GM21360 (cell line): Measurements from ENCODE around the gene GABRG3.

Experiments used
- ATAC-seq: cut with Tn5 transposase; IDR thresholded peaks from one replicate; pipeline ENCODE4 v1.9.1; 2021; ENCODE audit warnings: mild to moderate bottlenecking, moderate library complexity; ENCODE audit not compliant: unreplicated experiment

Gene GABRG3

DNA sequence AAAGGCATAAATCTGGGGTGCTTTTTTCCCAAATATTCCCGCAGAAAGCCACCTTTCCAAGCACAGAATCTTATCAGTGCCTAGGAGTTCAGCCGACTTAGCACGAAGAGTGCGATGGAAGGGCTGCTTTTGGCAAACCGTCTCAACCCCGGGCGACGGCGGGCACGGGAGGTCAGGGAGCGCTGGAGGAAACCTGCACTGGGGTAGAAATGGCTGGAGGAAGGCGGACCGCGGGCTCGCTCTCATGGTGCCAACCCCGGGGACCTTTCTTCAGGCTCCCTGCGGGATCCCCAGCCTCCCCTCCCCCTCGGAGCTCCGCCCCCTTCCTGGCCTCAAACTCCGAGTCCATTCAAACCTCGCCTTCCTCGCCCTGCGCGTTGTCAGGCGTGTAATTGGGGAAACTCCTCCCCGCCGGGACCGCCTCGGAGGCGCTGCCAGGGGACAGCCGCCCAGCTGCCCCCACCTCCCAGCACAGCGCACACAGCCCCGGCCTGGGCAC is at the start of gene GABRG3:
Gene GABRG3 (plus strand): TSS at position 470 of the 499 bp plus-strand sequence.
- no peak for ATAC-seq

DNA sequence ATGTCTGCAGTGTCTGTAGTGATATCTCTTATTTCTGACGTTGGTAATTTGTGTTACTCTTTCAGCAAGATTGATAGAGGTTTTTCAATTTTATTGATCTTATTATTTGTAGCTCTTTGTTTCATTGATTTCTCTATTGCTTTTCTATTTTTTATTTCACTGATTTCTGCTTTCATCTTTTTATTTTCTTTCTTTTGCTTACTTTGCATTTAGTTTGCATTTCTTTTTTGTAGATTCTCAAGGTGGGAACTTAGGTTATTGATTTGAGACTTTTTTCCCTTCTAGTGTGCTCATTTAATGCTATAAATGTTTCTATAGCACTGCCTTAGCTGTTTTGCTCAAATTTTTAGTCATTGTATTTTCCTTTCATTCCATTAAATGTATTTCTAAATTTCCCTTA is 49.5 kb upstream of the GABRG3 start:
- ATAC-seq: no peak

DNA sequence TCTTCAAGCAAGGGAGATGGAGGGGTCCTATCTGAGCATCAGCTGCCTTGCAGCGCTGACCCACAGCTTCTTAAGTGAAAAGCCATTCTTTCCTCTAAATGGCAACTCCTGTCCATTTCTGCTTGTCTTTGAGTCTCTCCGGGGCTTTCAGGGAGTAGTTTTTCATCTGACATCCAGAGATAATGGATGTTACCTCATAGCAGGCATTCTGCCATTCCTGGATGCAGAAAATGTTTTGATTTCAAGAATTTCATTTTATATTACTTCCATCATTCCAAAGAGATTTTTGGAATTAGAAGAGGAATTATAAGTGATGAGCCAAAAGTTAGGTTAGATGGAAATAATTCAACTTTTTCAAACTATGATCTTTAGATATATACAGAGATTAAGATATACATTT is 44.9 kb upstream of the GABRG3 start:
- no peak for ATAC-seq

DNA sequence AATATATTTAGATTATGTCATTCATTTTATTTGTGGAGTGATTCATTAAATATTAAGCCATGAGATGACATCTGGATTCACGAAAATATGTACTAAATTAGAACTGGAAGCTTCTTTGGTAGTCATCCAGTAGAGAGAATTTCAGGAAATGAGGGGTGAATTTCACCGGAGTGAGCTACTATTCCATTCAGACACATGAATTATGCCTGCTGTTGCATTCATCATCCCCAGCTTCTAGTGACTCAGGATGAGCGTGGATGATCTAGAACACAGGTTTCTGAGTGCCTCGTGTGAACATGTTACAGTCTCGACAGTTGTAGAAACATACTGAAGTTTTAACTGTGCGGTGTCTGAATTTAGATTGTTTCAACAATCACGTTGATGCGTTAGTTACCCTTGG is 42.9 kb upstream of the GABRG3 start:
- ATAC-seq: no peak

GRCh38 chr15:26929588-26929987 is 41.4 kb upstream of the GABRG3 start:
- ATAC-seq: no peak

- ATAC-seq: no peak
Measured at GRCh38 chr15:26934848-26935247, 36.1 kb upstream of the GABRG3 start.

- ATAC-seq: no peak
Measured at GRCh38 chr15:26935322-26935721, 35.7 kb upstream of the GABRG3 start.

GRCh38 chr15:26936502-26936901 is 34.5 kb upstream of the GABRG3 start:
- no peak for ATAC-seq

DNA sequence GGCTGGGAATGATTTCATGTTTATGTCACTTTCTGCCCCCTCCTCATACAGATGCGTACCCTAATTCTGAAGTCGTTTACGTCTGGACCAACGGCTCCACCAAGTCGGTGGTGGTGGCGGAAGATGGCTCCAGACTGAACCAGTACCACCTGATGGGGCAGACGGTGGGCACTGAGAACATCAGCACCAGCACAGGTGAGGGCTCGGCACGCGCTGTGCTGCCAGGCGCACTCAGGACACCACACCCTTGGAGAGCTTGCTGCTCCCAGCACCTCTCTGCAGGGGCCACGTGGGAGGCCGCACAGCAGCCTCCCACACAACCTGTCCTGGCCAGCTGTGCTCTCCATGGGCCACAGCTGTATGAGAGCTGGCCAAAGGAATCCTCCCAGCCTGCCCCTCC is 33.8 kb upstream of the GABRG3 start:
- no peak for ATAC-seq

DNA sequence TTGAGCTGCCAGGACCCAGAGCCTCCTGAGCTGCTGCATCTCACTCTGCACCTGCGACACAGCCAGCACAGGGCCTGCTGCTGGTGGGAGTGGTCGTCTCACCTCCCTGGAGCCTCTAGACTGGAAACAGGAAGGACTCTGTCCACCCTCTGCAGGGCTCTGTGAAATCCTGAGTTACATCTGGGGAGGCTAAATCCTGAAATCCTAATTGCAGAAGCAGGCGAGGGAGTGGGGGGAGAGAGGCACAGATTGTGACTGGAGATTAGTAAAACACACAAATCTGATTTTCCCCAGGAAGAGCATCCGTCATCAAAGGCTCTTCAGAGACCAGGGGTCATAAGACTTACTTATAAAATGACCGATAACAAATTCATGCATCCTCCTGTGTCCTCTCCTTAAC is 31.6 kb upstream of the GABRG3 start:
- no peak for ATAC-seq

- no peak for ATAC-seq
Measured at GRCh38 chr15:26941489-26941888, 29.5 kb upstream of the GABRG3 start.

- no peak for ATAC-seq
Measured at GRCh38 chr15:26943866-26944265, 27.1 kb upstream of the GABRG3 start.

GRCh38 chr15:26945046-26945445 is 25.9 kb upstream of the GABRG3 start:
- no peak for ATAC-seq

- ATAC-seq: no peak
Measured at GRCh38 chr15:26950001-26950400, 21.0 kb upstream of the GABRG3 start.

GRCh38 chr15:26954403-26954802 is 16.6 kb upstream of the GABRG3 start:
- ATAC-seq: no peak

- no peak for ATAC-seq
Measured at GRCh38 chr15:26967719-26968269, 3.2 kb upstream of the GABRG3 start.

GRCh38 chr15:26968806-26969205 is 2.2 kb upstream of the GABRG3 start:
- no peak for ATAC-seq

GRCh38 chr15:26971271-26972018 is 464 bp downstream of the GABRG3 start:
- ATAC-seq: no peak

GRCh38 chr15:26972636-26973035 is 1.7 kb downstream of the GABRG3 start:
- ATAC-seq: no peak

- no peak for ATAC-seq
Measured at GRCh38 chr15:26974120-26974780, 3.3 kb downstream of the GABRG3 start.

DNA sequence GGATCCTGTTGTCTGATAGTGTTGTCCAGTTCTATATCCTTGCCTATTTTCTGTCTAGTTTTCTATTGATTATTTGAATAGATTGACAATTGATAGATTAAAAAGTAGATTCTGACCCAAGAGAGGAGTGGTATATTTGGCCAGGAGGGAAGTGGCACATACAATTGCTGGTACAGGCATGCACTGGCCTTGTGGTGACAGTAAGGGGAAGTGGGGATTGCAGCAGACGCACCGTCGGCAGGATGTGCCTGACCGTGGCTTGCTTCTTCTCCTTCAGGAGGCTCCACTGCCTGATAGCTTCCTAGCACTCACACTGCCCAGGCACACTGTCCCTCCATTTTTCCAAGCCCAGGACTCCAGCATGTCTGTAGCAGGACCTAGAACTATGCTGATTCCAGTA is 10.5 kb downstream of the GABRG3 start:
- ATAC-seq: no peak

DNA sequence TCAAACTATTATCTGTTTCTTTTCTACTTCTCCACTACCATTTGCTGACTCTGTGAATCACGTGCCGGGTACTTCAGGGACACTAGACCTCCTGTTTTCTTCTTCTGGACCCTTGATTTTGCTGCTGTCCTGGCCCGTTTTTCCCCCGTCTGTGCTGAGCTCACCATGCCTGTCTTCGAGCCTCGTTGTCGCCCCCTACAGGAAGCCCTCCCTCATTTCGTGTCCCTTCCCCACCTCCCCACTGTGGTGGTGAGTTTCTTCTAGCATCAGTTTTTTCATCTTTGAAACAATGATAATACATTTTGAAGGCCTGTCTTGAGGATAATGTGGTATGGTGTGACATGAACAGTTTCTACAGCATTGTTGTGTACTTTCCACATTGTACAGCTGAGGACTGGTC is 12.8 kb downstream of the GABRG3 start:
- ATAC-seq: no peak
